Astrocyte (in vitro differentiated cells and primary cell): Measurements from ENCODE around the gene CRYBA2.

ENCODE experiments used
- CTCF ChIP-seq: IDR thresholded peaks from 2 replicates; pipeline ENCODE4 v1.5.1; 2011; ENCODE audit warnings: low read depth, mild to moderate bottlenecking, inconsistent platforms, low read length, moderate library complexity; ENCODE audit not compliant: insufficient read depth
- EZH2 ChIP-seq: IDR thresholded peaks from 2 replicates; pipeline ENCODE4 v1.6.1; 2012; ENCODE audit warnings: mild to moderate bottlenecking, low read length, inconsistent platforms; ENCODE audit not compliant: insufficient read depth

DNA sequence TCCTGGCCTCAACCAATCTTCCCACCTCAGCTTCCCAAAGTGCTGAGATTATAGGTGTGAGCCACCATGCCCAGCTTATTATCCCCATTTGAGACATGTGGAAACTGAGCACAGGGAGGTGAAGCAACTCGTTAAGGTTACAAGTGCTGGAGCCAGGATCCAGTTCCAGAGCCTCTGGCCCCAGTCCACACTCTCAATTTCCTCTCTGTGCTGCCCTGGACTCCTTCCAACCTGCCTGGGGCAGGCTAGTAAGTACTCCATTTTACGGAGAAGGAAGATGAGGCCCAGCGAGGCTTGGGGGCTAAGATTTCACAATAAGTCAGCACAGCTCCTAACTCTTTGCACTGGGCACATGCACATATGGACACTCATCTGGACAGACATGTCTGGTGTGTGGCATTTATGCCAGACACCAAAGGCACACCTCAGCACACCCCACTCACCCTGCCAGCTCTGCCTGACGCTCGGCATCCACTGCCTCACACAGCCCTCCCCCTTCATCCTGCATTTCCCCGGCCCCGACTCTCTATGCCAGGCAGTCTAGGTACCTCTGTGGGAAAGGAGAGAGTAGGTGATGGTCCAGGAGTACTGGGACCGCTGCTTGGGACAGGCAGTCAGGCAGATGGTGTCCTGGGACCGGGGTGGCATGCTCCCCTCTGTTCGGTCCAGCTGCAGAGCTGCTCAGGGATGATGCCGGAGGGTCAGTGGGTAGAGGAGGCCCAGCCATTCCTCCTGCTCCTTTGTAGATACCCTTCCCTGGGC, 27.6 kb upstream of the CRYBA2 start:
- TF ChIP-seq CTCF = no peak
- no peak for TF ChIP-seq EZH2
